Breast epithelium (tissue), 3 donors: ENCODE data around the gene TPRG1L.
"Not testable (repeated sequence)": the region's sequence is repeated elsewhere in the genome, so short reads cannot be mapped to it uniquely, and the experiment has no call there.

Source experiments
- POLR2A ChIP-seq: fragments of 450-650 bp; IDR thresholded peaks from one replicate; pipeline ENCODE4 v1.6.1; 2016; ENCODE audit warnings: antibody characterized with exemption, mild to moderate bottlenecking, moderate library complexity
- POLR2AphosphoS5 ChIP-seq, 3 donors: sonication (generic); formaldehyde crosslinking; IDR thresholded peaks; one replicate each; pipeline ENCODE4 v1.6.1; 2017; ENCODE audit warnings: antibody characterized with exemption in 3 of 3
- TF ChIP-seq, protein P1 (sequence below), 3 donors: fragments of 450-650 bp; IDR thresholded peaks; one replicate each; pipeline ENCODE4 v1.5.1; 2016 to 2017; ENCODE audit warnings: antibody characterized with exemption in 3 of 3, mild to moderate bottlenecking in 3 of 3, moderate library complexity in 3 of 3

- not testable (repeated sequence) for TF ChIP-seq POLR2AphosphoS5 (IDR thresholded peaks at IDR 0.05); POLR2A
- TF ChIP-seq, protein P1, sequence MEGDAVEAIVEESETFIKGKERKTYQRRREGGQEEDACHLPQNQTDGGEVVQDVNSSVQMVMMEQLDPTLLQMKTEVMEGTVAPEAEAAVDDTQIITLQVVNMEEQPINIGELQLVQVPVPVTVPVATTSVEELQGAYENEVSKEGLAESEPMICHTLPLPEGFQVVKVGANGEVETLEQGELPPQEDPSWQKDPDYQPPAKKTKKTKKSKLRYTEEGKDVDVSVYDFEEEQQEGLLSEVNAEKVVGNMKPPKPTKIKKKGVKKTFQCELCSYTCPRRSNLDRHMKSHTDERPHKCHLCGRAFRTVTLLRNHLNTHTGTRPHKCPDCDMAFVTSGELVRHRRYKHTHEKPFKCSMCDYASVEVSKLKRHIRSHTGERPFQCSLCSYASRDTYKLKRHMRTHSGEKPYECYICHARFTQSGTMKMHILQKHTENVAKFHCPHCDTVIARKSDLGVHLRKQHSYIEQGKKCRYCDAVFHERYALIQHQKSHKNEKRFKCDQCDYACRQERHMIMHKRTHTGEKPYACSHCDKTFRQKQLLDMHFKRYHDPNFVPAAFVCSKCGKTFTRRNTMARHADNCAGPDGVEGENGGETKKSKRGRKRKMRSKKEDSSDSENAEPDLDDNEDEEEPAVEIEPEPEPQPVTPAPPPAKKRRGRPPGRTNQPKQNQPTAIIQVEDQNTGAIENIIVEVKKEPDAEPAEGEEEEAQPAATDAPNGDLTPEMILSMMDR (IDR thresholded peaks at IDR 0.05): peak; percentile 23 to 61 (median 47)
These were observed 3.6 kb upstream of the TPRG1L start for GRCh38 chr1:3621151-3621671.
